Measurements from ENCODE around the gene INTS14. TPM values are rescaled to one million over a fixed set of nuclear protein-coding genes. Genes with fewer than 3 reads are reported as not detected.

The INTS14 gene
- total RNA-seq, result 10 to 100 TPM; 33.1 to 38.4 TPM
- long read RNA-seq, transcript INTS14-217 (12 exons, 2,615 nt), result minor isoform, 10 of 107 reads
- long read RNA-seq, transcript INTS14-201 (12 exons, 2,393 nt), result major isoform, 58 of 107 reads
- long read RNA-seq, transcript INTS14-203 (12 exons, 1,980 nt), result minor isoform, 7 of 107 reads
- long read RNA-seq, partial matches to known transcripts, result 9 of 107 reads
- long read RNA-seq, other reads (novel, unspliced or antisense), result 18 of 107 reads

DNA sequence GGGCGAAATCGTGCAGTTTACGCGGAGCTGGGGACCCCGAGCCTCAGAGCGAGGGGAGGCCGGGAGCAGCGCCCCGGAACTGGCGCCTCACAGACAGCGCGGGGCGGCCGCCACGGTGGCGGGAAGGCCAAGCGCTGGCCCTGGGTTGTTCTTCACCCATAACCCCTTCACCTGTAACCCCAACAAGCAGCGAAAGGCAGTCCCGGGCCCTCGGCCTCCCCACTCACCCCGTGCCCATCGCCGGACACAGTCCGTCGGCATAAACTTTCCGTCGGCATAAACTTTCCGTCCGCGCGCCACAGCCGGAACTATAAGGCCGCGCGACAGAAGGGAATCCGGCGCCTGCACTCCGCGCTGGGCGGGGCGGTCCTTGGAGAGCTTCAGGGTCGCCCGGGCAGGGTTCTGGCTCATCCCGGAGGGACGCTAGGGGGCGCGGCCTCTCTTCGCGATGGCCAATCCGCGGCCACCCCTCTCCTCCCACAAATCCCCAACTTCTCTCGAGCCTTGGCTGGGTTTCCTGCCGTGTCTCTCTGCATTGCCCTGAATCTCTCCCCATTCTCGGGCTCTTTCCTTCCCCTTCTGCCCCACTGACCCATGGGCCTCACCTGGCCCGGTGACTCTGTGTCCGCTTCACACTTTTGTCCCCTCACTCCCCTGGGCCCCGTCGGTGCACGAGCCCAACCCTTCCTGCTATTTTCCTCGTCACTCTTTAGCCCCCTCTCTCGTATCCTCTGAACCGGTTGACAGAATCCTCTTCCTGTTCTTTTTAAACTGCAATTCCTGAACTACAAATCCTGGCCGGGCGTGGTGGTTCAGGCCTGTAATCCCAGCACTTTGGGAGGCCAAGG, at the start of gene INTS14:
Gene INTS14, minus strand, starts transcription at position 261 of the 848 bp plus-strand sequence. CDS start 3,751 bp downstream, outside the sequence.
- intact Hi-C loops (cut with DNase I, micrococcal nuclease), result no loop called here
- ATAC-seq (peak; percentile 97), DNase-seq (peak; percentile 97 to 100)

DNA sequence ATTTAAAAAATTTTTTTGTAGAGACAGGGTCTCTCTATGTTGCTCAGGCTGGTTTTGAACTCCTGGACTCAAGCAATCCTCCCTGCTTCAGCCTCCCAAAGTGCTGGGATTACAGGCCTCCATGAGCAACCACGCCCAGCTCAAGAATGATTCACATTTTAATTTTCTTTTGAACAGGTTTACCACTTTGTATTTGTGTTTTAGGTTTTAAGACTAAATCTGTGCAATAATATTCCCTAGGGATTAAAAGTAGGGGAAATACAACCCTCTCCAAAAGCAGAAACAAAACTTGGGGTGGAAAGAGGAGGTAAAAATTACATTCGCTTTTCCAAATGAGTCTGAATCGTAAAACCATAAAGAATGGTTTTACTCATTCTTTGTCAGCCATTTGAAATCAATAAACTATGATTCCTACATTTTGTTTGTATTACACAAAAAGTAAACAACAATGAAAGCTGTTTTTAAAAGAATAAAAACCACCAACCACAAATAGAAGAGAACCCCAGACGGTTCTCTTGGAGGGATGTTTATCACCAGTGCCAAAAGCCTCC, 48.6 kb upstream of the INTS14 start:
- intact Hi-C loops (cut with DNase I, micrococcal nuclease), result no loop called here
- ATAC-seq (no peak), DNase-seq (no peak)

DNA sequence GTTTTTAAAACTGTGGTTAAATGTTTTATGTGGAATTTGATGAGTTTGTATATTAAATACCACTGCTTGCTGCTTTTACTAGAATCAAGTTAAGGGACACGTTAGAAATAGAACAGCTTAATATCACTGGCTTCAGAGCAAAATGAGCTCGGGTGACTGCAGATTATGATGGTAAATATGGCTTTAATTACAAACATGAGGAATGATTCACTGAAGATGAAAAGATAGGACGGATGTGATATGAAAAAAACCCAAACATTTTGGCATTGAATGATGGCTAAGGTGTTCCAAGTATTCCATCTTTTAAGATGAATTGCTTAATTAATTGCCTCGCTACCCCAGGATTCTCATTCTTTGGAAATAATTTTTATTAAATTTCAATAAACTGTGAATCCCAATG, 44.5 kb upstream of the INTS14 start:
- ATAC-seq, result no peak
- intact Hi-C loops (cut with DNase I, micrococcal nuclease), result no loop called here
- no peak for DNase-seq

DNA sequence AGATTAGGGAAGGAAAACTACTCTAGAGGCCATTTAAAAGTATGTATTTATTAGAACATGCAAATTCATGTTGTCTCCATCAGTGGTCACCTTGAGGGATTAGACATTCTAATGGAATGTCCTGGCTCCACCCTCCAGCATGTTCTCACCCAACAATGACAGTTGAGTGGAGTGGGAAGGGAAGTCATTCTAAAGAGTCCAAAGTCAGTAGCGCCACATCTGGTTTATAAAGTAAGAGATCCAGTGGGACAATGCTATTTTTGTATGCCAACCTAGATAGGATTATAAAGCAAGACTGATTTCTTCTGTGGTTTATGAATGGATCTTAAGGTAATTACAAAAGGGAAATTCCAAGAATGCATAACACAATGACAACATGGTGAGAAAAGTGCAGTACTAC, 44.1 kb upstream of the INTS14 start:
- no peak for DNase-seq
- intact Hi-C loops (cut with DNase I, micrococcal nuclease), result no loop called here
- ATAC-seq, result peak; percentile 65

DNA sequence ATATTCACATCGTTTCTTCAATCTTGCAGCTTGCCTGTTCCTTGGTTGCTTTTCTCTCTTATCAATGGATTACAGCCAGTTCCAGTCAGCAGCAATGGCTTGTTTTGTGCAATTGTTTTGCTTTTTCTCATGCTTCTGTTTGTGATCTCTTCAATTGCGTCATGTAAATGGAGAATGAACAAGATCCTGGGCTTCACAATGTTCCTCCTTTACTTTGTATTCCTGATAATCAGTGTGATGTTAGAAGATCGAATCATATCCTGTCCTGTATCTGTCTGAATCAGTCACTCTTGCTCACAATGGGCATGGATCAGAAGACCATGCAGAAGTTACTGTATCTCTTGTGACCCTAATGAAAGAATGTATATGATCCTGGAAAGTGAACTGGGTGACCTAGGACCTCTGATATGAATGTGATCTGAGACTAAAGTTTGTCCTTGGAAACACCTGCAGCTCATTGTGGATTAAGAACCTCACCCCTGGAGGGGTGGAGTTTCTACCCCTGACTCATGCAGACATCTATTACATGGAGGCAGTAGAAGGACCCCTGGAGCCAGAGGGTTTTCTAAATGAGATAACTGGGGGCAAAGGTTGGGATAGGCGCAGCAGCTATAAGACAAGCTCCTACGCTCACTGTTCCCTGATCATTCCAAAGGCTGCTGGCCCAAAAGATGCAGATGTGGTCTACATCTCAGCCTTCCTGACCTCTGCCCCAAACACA, 43.0 kb upstream of the INTS14 start:
- intact Hi-C loops (cut with DNase I, micrococcal nuclease), result no loop called here
- DNase-seq, result no peak
- ATAC-seq, result peak; percentile 58

DNA sequence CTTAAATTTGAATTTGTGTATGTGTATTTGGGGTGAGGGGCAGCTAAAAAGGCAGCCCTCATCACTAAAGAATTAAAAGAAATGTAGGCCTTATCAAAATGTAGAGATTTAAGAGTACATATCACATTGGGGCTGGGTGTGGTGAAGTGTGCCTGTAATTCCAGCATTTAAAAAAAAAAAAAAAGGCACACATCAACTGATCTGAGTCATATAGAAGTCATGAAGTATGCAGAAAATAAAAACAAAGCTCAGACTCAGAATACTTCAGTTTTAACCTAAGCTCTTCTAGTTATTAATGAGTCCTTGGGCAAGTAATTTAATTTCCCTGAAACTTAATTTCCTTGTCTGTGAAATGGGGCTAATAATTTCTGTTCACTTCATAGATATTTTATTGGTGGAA, 42.4 kb upstream of the INTS14 start:
- intact Hi-C loops (cut with DNase I, micrococcal nuclease), result no loop called here
- DNase-seq (no peak), ATAC-seq (no peak)

DNA sequence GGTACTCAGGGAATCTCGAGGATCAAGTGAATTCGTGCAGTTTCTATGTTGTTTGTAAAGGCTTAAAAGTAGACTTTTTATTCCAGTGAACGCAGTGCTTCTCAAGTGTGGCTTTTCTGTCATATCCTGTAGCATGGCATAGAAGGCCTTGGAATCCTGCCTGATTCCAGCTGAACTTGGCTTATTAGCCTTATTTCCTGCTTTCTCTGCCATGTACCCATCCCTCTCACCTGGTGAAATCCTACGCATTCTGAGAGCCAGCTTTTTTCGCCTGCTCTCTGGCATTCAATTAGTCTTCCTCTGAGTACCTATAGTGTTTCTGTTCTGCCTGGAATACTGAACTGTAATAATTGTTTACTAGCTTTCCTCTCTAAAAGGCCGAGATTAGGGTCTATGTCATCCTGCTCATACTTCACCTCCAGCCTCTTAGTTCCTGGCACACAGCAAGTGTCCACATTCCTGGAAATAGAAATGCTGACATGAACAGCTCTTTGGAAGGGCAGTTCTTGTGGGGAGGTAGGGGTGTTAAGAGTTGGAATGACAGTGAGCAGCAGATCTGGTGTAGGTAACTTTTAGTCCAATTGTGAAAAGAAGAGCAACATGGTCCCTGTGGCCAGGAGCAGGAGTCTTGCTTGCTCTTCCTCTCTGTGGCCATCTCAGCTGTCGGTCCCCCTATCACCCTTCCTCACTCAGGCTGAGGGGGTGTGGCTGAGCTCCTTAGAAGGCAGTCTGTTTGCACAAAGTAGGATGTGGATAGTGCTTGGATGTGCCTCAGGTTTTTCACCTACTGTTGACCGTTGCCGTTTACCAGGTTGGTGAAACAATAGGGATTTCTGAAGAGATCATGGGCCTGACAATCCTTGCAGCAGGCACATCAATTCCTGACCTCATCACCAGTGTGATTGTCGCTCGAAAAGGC, 41.2 kb upstream of the INTS14 start:
- no peak for DNase-seq
- intact Hi-C loops (cut with DNase I, micrococcal nuclease), result no loop called here
- no peak for ATAC-seq

DNA sequence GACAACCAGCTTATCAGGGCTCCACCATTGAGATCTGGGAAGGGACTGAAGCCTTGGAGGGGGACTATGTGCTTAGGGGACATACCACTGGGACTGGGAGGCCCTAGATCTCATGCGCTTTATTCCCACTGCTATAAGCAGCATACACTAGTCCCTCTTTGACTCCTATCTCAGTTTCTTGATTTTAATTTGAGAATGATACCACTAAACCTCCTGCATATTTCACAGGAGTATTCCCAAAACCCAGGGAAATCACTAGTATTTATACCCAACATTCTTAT, 40.1 kb upstream of the INTS14 start:
- intact Hi-C loops (cut with DNase I, micrococcal nuclease), result no loop called here
- no peak for ATAC-seq
- no peak for DNase-seq

DNA sequence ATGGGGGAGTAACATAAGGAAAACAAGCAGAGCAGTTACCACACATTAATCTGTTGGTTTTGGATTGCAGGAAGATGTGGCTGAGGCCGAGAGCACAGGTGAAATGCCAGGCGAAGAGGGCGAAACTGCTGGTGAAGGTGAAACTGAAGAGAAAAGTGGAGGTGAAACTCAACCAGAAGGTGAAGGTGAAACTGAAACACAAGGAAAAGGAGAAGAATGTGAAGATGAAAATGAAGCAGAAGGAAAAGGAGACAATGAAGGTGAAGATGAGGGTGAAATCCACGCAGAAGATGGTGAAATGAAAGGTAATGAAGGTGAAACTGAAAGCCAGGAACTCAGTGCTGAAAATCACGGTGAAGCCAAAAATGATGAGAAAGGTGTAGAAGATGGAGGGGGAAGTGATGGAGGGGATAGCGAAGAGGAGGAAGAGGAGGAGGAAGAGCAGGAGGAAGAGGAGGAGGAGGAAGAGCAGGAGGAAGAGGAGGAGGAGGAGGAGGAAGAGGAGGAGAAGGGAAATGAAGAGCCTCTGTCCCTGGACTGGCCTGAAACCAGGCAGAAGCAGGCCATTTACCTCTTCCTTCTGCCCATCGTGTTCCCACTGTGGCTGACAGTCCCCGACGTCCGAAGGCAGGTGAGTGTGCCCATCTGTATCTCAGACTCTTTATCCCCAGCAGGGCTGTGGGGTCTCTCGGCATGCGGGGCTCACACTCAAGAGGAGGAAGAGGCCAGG, 39.5 kb upstream of the INTS14 start:
- ATAC-seq, result no peak
- intact Hi-C loops (cut with DNase I, micrococcal nuclease), result no loop called here

DNA sequence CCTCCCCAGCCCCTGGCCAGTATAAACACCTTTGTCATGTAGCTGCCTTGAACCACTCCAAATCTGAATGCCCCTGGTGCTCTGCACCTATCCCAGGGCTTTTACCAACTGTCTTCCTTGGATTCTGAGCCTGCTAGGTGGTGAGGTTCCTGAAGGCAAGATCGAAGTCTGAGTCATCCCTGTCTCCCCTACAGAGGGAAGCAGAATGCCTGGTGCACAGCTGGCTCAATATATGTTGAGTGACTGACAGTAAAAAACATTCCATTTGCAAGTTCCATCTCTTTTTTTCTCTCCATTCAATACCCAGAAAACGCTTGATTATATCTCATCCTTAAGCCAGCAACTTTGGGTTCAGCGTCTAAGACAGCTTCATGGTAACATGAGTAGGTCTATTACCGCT, 35.6 kb upstream of the INTS14 start:
- intact Hi-C loops (cut with DNase I, micrococcal nuclease), result no loop called here
- ATAC-seq, result no peak

More for the DNA sequence above, 39.5 kb upstream of the INTS14 start:
- DNase-seq, result no peak

DNA sequence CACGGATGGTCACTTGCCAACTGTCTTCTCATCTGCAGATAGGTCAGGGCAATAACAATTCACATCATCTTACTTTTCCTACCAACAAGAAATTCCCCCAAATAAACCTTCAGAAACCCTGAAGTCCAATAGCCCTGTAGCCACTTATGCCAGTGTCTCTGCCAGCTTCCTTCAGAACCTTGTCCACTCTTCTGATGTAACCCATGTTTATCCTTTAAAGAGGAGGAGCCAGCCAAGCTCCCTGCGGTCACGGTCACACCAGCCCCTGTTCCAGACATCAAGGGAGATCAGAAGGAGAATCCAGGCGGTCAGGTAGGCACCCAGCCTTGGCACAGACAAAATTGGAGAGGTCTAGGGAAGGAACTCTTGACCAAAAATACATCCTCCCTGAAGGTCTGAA, 34.5 kb upstream of the INTS14 start:
- ATAC-seq (no peak), DNase-seq (no peak)
- intact Hi-C loops (cut with DNase I, micrococcal nuclease), result no loop called here

More for the DNA sequence above, 35.6 kb upstream of the INTS14 start:
- DNase-seq, result no peak

DNA sequence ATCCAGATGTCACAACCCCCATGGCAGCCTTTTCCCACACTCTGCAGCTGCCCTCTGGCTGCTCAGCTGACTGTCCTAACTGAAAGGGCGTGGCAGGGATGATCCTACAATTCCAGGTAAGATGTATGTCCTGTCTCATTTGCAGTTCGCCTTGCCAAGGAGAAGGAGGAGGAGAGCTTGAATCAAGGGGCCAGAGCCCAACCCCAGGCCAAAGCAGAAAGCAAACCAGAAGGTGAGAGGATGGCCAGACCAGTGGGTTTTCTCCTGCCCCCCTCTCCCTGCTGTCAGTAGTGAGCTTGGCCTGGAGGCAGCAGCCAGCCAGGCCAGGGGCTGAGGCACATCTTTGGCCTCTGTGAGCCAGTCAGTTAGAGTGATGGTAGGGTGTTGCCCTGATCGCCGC, 33.4 kb upstream of the INTS14 start:
- no peak for DNase-seq
- intact Hi-C loops (cut with DNase I, micrococcal nuclease), result no loop called here
- ATAC-seq, result no peak

DNA sequence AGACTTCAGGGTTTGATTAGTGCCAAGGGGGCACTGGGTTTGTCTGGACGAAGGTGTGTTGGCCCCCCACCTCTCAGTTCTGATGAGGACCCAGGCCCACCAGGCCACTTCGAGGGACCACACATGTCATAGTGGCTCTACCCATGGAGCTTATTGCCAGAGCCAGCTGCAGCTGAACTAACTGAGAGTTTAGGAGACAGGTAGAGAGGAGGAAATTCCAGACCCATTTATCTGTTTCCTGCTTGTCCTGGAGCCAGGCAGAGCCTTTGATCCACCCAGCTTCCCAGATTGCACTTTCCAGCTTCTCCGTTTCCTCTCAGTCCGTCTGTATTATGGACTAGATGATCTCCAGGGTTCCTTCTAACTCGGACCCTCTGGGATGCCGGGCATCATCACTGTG, 31.7 kb upstream of the INTS14 start:
- peak; percentile 85 for ATAC-seq
- DNase-seq, result peak in 1 of 2 donors; percentile 33

DNA sequence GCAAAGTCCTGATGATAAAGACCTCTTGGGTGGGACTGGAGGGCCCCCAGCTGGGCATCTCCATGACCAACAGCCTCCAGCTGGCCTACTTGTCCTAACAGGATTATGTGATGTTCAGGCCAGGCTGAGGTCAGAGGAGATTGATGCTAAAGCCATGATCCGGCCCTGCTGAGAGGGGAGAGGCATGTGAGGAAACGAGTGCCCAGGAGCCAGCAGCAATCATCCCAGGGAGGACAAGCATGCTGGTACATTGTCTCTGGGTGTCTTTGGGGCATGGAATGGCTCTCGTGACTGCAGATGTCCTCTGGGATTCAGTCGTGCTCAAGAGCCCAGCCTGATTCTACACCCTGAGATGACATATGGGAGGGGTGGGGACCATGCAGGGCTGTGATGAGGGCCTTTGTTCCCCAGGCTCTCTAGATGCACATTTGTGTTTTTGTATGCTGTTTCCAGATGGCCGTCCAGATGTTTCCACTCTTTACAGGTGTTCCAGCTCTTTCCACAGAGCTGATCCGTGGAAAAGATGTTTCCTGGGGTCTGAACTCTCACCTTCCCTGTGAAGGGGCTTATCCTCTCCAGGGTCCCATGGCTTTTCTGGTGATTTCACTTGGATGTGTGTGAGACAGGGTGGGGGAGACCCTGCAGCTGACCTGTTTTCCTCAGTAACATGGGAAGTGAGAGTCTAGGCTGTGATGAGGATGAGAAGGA, 31.0 kb upstream of the INTS14 start:
- intact Hi-C loops (cut with DNase I, micrococcal nuclease), result no loop called here
- ATAC-seq (no peak), DNase-seq (no peak)

More for the DNA sequence above, 31.7 kb upstream of the INTS14 start:
- intact Hi-C loops (cut with DNase I, micrococcal nuclease), result no loop called here

DNA sequence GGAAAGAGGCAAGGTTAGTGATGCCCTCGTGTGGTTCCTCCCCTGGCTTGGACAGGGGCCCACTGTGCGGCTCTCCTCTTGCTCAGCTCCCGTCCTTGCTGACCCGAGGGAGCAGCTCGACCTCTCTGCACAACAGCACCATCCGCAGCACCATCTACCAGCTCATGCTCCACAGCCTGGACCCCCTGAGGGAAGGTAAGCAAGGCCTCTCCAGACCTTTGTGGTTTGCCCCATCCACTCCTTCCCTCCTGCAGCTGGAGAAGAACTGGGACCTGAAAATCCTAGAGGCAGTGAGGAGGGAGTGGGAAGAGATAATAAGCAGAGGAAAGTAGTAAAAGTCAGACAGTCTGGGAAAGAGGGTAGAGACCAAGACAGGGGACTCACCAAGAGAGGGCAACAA, 28.6 kb upstream of the INTS14 start:
- DNase-seq, result no peak
- ATAC-seq, result no peak
- intact Hi-C loops (cut with DNase I, micrococcal nuclease), result loop anchor here in 1 of 2 donors (10.0 kb wide), 1 partner anchor 215 kb away; no protein-coding TSS in a partner anchor

DNA sequence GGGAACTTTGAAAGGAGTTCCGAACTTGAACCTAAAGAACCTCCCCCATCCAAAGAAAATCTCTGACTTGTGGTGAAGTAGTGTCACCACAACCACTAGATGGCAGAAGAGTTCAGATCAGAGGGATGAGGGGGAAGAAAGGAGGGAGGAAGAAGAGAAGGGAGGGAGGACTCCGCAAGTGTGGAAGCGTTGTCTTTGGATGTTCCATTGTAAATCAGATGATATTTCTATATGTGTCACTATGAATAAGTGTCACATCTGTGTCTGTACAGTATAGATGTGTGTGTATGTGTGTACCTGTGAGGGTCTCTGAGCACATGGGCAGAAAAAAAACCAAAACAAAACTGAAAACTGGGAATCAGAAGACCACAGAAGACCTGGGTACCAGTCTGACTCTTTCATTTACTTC, 27.8 kb upstream of the INTS14 start:
- no peak for DNase-seq
- peak; percentile 81 for ATAC-seq
- intact Hi-C loops (cut with DNase I, micrococcal nuclease), result loop anchor here in 1 of 2 donors (10.0 kb wide), 1 partner anchor 216 kb away; no protein-coding TSS in a partner anchor

DNA sequence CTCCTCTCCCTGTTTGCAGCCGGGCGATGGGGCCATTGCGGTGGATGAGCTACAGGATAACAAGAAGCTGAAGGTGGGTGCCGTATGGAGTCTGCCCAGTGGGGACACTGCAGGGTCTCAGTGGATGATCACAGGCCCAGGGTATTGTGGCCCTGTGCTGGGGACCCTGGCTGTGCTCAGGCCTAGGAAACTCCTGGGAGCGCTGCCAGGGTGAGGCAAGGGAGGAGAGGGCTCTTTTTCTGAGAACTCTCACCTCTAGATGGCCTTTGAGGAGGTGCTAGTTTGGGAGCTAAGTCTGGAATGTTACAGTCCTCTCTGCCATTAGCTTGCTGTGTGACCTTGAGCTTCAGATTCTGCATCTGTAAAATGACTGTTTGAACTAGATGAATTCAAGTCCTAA, 27.2 kb upstream of the INTS14 start:
- intact Hi-C loops (cut with DNase I, micrococcal nuclease), result loop anchor here in 1 of 2 donors (10.0 kb wide), 1 partner anchor 217 kb away; no protein-coding TSS in a partner anchor
- no peak for DNase-seq
- no peak for ATAC-seq

All from left colon (tissue), 2 donors.